Smooth muscle cell (in vitro differentiated cells): ENCODE measurements around the gene TAL2. TPM values are rescaled to one million over a fixed set of nuclear protein-coding genes. Genes with fewer than 3 reads are reported as not detected.
A peak's percentile ranks its signal among the peaks of the same experiment; 100 is the strongest.

ENCODE experiments used
- DNase-seq: peaks from one replicate; lab custom pipeline; 2025; ENCODE audit not compliant: unreplicated experiment; lab: John Stamatoyannopoulos, UW
- H2AFZ ChIP-seq: fragments of 200-600 bp; sonication (generic); 2 replicates; pipeline ENCODE4 v1.6.0; 2016; ENCODE audit warnings: antibody characterized with exemption, low read depth, mild to moderate bottlenecking
- H3F3A ChIP-seq: fragments of 200-600 bp; sonication (generic); 2 replicates; pipeline ENCODE4 v1.6.0; 2017; ENCODE audit warnings: antibody characterized with exemption, low read depth
- H3K27ac ChIP-seq: fragments of 200-600 bp; sonication (generic); 2 replicates; pipeline ENCODE4 v1.5.1; 2016; ENCODE audit warnings: low read depth, mild to moderate bottlenecking
- H3K27me3 ChIP-seq: fragments of 200-600 bp; sonication (generic); 2 replicates; pipeline ENCODE4 v1.6.1; 2016; ENCODE audit warnings: low read depth, mild to moderate bottlenecking
- H3K36me3 ChIP-seq: fragments of 200-600 bp; sonication (generic); 2 replicates; pipeline ENCODE4 v1.5.1; 2016; ENCODE audit warnings: low read depth
- H3K4me1 ChIP-seq: fragments of 200-600 bp; sonication (generic); 2 replicates; pipeline ENCODE4 v1.5.1; 2016; ENCODE audit warnings: low read depth
- H3K4me2 ChIP-seq: fragments of 200-600 bp; sonication (generic); 2 replicates; pipeline ENCODE4 v1.6.0; 2016; ENCODE audit warnings: mild to moderate bottlenecking
- H3K4me3 ChIP-seq: fragments of 200-600 bp; sonication (generic); 2 replicates; pipeline ENCODE4 v1.5.1; 2016; ENCODE audit warnings: mild to moderate bottlenecking
- H3K79me2 ChIP-seq: fragments of 200-600 bp; sonication (generic); 2 replicates; pipeline ENCODE4 v1.6.0; 2016; ENCODE audit warnings: low read depth, mild to moderate bottlenecking
- H3K9ac ChIP-seq: fragments of 200-600 bp; sonication (generic); 2 replicates; pipeline ENCODE4 v1.6.0; 2016; ENCODE audit warnings: low read depth
- H3K9me3 ChIP-seq: fragments of 200-600 bp; sonication (generic); replicated peaks from 2 replicates; pipeline ENCODE4 v1.5.1; 2016; ENCODE audit warnings: low read depth
- H4K20me1 ChIP-seq: fragments of 200-600 bp; sonication (generic); 2 replicates; pipeline ENCODE4 v1.6.0; 2016; ENCODE audit warnings: low read depth
- CTCF ChIP-seq: fragments of 200-600 bp; sonication (generic); IDR thresholded peaks from 2 replicates; pipeline ENCODE4 v1.5.1; 2017; ENCODE audit warnings: borderline replicate concordance, mild to moderate bottlenecking, antibody characterized with exemption; ENCODE audit not compliant: insufficient read depth, poor library complexity, severe bottlenecking
- WGBS: methylation state at CpG from one replicate; pipeline ENCODE4 v1.1.7; 2016; ENCODE audit warnings: low lambda C conversion rate; 5-methylcytosine and 5-hydroxymethylcytosine counted together
- polyA plus RNA-seq: library from polyadenylated mRNA; unstranded; fragments of >200 nt; fragmentation: Nextera tagmentation; extraction: Ambion mirVana; gene quantifications from 2 replicates; pipeline ENCODE4 v1.2.1, GENCODE V29; 2016
- total RNA-seq: library from RNA; depleted of rRNA; stranded (reverse); fragments of >200 nt; gene quantifications from 2 replicates; pipeline ENCODE4 v1.2.3, GENCODE V29; 2014

Gene TAL2
- total and polyA plus RNA-seq, 2 experiments from 2014 or later: 0.49 to 0.59 TPM

GRCh38 chr9:105693435-105694189 lies 31.4 kb downstream of the TAL2 start:
- TF ChIP-seq CTCF: no peak
- peaks cover 18% of the 10 kb centered on the region for H3K4me1 ChIP-seq
- no peaks in the 10 kb centered on the region for H3F3A ChIP-seq
- H3K79me2 ChIP-seq: peaks cover 21% of the 10 kb centered on the region
- DNase-seq: no peak
- H2AFZ ChIP-seq: peak overlapping the region; percentile 95
- H3K27me3 ChIP-seq: peaks cover 25% of the 10 kb centered on the region
- peak overlapping the region; percentile 38 for H3K9ac ChIP-seq
- peak overlapping the region; percentile 97 for H3K4me2 ChIP-seq
- H4K20me1 ChIP-seq: no peaks in the 10 kb centered on the region
- peak overlapping the region; percentile 75 for H3K4me3 ChIP-seq
- no peaks in the 10 kb centered on the region for H3K9me3 ChIP-seq
- WGBS: 18% methylated on average over 15 of the region's 15 CpGs
- no peak overlapping the region for H3K27ac ChIP-seq
- no peaks in the 10 kb centered on the region for H3K36me3 ChIP-seq

- Histone ChIP-seq H3K9me3 (no peaks in the 10 kb centered on the region), H3K27me3 (peaks cover 25% of the 10 kb centered on the region), H3K36me3 (no peaks in the 10 kb centered on the region), H3K4me1 (peaks cover 18% of the 10 kb centered on the region), H3K79me2 (peaks cover 23% of the 10 kb centered on the region), H3K27ac (peak within 1 kb of the TSS; percentile 49), H4K20me1 (no peaks in the 10 kb centered on the region), H3F3A (no peaks in the 10 kb centered on the region), H3K4me2 (peak within 1 kb of the TSS; percentile 97), H3K9ac (peak within 1 kb of the TSS; percentile 59), H2AFZ (peak within 1 kb of the TSS; percentile 95), H3K4me3 (peak within 1 kb of the TSS; percentile 75)
- under 1% methylated on average over 57 of the region's 65 CpGs for WGBS
- DNase-seq: peak; percentile 70
- no peak for TF ChIP-seq CTCF
These were observed 32.1 kb downstream of the TAL2 start, which contains the start of gene TMEM38B for GRCh38 chr9:105694190-105694847. TSS of gene TMEM38B (plus strand) at chr9:105694541. CDS start at chr9:105694661, 120 bp downstream.

GRCh38 chr9:105694848-105695581 lies 32.8 kb downstream of the TAL2 start:
- Histone ChIP-seq H3F3A (no peaks in the 10 kb centered on the region), H3K79me2 (peaks cover 30% of the 10 kb centered on the region), H2AFZ (peak overlapping the region; percentile 94), H4K20me1 (no peaks in the 10 kb centered on the region), H3K4me2 (peak overlapping the region; percentile 97), H3K4me3 (peak overlapping the region; percentile 75), H3K36me3 (no peaks in the 10 kb centered on the region), H3K9me3 (no peaks in the 10 kb centered on the region), H3K4me1 (peaks cover 18% of the 10 kb centered on the region), H3K9ac (peak overlapping the region; percentile 59), H3K27me3 (peaks cover 25% of the 10 kb centered on the region), H3K27ac (peak overlapping the region; percentile 49)
- WGBS: 6% methylated on average over 40 of the region's 42 CpGs
- DNase-seq: peak; percentile 69
- no peak for TF ChIP-seq CTCF
